ENCODE results near the gene EIF2S2. TPM values are rescaled to one million over a fixed set of nuclear protein-coding genes. Genes with fewer than 3 reads are reported as not detected.
"Not testable (repeated sequence)": the region's sequence is repeated elsewhere in the genome, so short reads cannot be mapped to it uniquely, and the experiment has no call there.

EIF2S2 gene, protein sequence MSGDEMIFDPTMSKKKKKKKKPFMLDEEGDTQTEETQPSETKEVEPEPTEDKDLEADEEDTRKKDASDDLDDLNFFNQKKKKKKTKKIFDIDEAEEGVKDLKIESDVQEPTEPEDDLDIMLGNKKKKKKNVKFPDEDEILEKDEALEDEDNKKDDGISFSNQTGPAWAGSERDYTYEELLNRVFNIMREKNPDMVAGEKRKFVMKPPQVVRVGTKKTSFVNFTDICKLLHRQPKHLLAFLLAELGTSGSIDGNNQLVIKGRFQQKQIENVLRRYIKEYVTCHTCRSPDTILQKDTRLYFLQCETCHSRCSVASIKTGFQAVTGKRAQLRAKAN
- 10 to 100 TPM; 28.3 to 76.1 (median 50.3) TPM for total RNA-seq

- 0% methylated on average over 4 to 43 of the region's 81 CpGs for WGBS, 2 donors
- H3K36me3 ChIP-seq: peaks cover 3 to 18% (median 7%) of the 10 kb centered on the region in 4 donors
- ATAC-seq (ENCODE audit: low FRiP score in 2 of 2): peak; percentile 97 to 98
- peaks cover 32 to 43% (median 33%) of the 10 kb centered on the region in 4 donors for H3K4me1 ChIP-seq
- no peaks in the 10 kb centered on the region for H3K9me3 ChIP-seq
- peak within 1 kb of the TSS; percentile 94 to 98 (median 96) for H3K27ac ChIP-seq
- peak; percentile 97 for DNase-seq
- peak in 1 of 4 donors; percentile 77 for TF ChIP-seq EP300 (IDR thresholded peaks at IDR 0.05)
- peak; percentile 98 for TF ChIP-seq POLR2AphosphoS5 (IDR thresholded peaks at IDR 0.05)
- peak in 3 of 6 experiments; percentile 30 to 51 (median 44) for TF ChIP-seq CTCF (IDR thresholded peaks at IDR 0.05)
- TF ChIP-seq POLR2A (IDR thresholded peaks at IDR 0.05): peak; percentile 72 to 99 (median 96)
- H3K4me3 ChIP-seq: peak within 1 kb of the TSS; percentile 42 to 88 (median 70)
- no peaks in the 10 kb centered on the region for H3K27me3 ChIP-seq
Measured at GRCh38 chr20:34111702-34112599, at the start of gene EIF2S2. EIF2S2 (minus strand) TSS chr20:34112243; CDS start chr20:34112110, 133 bp downstream.

DNA sequence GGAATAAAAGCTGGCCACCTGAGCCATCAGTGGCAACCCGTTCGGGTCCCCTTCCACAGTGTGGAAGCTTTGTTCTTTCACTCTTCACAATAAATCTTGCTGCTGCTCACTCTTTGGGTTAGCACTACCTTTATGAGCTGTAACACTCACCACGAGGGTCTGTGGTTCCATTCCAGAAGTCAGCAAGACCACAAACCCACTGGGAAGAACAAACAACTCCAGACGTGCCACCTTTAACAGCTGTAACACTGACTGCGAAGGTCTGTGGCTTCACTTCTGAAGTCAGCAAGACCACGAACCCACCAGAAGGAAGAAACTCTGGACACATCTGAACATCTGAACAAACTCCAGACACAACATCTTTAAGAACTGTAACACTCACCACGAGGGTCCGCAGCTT lies 45.7 kb upstream of the EIF2S2 start:
- H3K4me1 ChIP-seq; H3K4me3 ChIP-seq; H3K27me3 ChIP-seq; H3K27ac ChIP-seq; H3K9me3 ChIP-seq; H3K36me3 ChIP-seq; DNase-seq; ATAC-seq (ENCODE audit: low FRiP score in 2 of 2): not testable (repeated sequence)
- 67 to 81% methylated on average over 8 of the region's 8 CpGs for WGBS, 2 donors

DNA sequence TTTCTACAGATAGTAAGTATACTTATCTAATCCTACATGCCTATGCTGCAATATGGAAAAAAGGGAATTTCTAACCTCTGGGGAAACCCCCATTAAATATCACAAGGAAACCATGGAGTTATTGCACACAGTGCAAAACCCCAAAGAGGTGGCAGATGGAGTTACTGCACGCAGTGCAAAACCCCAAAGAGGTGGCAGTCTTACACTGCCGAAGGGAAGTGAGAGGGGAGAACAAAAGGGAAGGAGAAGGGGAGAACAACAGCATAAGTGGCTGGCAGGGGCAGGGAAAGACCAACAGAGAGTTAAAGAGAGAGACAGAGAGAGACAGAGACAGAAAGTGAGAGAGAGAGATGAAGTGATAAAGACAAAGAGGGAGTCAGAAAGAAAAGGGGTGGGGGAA lies 43.8 kb upstream of the EIF2S2 start:
- no peaks in the 10 kb centered on the region for H3K9me3 ChIP-seq
- no peaks in the 10 kb centered on the region for H3K27me3 ChIP-seq
- TF ChIP-seq POLR2A (IDR thresholded peaks at IDR 0.05) (no peak), EP300 (IDR thresholded peaks at IDR 0.05) (no peak), CTCF (IDR thresholded peaks at IDR 0.05) (no peak), POLR2AphosphoS5 (IDR thresholded peaks at IDR 0.05) (no peak)
- DNase-seq (no peak), ATAC-seq (ENCODE audit: low FRiP score in 2 of 2) (no peak)
- no peaks in the 10 kb centered on the region for H3K36me3 ChIP-seq
- WGBS, 2 donors: 42 to 49% methylated on average over 2 of the region's 2 CpGs
- H3K4me1 ChIP-seq: no peaks in the 10 kb centered on the region
- H3K27ac ChIP-seq: no peak overlapping the region
- H3K4me3 ChIP-seq: no peak overlapping the region

DNA sequence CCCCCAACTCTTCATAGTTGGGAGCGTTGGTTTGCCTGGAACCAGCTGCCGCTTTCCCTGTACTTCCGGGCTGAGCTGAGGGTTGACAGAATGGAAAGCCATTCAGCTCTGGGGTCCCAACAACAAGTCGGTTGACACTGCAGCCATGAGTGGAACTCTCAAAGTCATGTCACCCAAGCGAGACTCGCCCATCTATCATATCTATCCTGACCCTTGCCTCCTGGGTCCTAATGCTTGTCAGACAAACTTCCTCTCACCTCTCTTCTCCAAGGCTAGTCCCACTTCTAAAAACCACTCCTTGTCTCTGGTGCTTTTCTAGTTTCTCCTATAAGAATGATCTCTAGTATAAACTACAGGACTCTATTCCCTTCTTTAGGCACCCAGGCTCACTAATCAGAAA lies 41.1 kb upstream of the EIF2S2 start:
- not testable (repeated sequence) for H3K4me1 ChIP-seq; ATAC-seq (ENCODE audit: low FRiP score in 2 of 2); H3K27me3 ChIP-seq; H3K36me3 ChIP-seq; H3K27ac ChIP-seq; H3K9me3 ChIP-seq; H3K4me3 ChIP-seq; DNase-seq
- 87 to 98% methylated on average over 6 of the region's 6 CpGs for WGBS, 2 donors

DNA sequence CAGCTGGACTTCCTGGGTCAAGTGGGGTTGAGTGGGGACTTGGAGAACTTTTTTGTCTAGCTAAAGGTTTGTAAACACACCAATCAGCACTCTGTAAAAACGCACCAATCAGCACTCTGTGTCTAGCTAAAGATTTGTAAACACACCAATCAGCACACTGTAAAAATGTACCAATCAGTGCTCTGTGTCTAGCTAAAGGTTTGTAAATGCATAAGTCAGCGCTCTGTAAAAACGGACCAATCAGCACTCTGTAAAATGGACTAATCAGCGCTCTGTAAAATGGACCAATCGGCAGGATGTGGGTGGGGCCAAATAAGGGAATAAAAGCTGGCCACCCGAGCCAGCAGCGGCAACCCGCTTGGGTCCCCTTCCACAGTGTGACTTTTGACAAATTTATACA lies 40.0 kb upstream of the EIF2S2 start:
- not testable (repeated sequence) for ATAC-seq (ENCODE audit: low FRiP score in 2 of 2); DNase-seq; H3K4me1 ChIP-seq; H3K27ac ChIP-seq; H3K9me3 ChIP-seq; H3K27me3 ChIP-seq; H3K36me3 ChIP-seq; H3K4me3 ChIP-seq
- WGBS, 2 donors: 91 to 93% methylated on average over 8 of the region's 8 CpGs

DNA sequence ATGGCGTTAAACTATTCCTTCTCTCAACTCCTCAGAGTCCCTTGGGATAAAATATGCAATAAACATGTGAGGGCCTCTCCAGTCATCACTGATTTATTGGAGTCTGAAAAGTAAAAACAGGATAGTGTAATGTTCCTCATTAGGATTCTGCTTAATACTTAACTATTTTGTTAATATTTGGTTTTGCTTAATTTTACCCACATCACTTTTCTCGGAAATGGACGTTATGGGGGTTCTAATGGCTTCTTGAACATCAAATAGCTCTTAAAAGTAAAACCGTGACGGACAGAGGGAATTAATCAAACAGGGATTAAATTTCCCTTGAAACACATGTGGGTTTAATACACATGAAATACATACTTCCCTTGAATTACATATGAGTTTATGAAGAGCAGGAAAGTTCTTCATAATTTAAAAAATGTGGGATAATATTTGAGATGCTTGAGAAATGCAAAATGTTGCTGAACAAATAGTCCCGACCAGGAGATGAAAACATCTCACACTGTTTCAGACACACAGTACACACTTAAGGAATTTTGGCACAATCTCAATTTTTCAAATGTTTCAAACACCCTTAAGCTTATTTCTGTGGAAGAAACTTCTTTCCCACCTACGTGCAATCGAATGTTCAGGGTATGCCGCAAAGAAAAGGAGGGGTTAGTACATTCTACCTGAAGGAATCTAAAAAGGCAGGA lies 38.4 kb upstream of the EIF2S2 start:
- no peaks in the 10 kb centered on the region for H3K27me3 ChIP-seq
- H3K9me3 ChIP-seq: no peaks in the 10 kb centered on the region
- TF ChIP-seq CTCF (IDR thresholded peaks at IDR 0.05): no peak
- TF ChIP-seq POLR2AphosphoS5 (IDR thresholded peaks at IDR 0.05): no peak
- TF ChIP-seq POLR2A (IDR thresholded peaks at IDR 0.05): no peak
- no peak for TF ChIP-seq EP300 (IDR thresholded peaks at IDR 0.05)
- H3K27ac ChIP-seq: no peak overlapping the region
- 61 to 64% methylated on average over 9 of the region's 9 CpGs for WGBS, 2 donors
- H3K4me1 ChIP-seq: no peaks in the 10 kb centered on the region
- ATAC-seq (ENCODE audit: low FRiP score in 2 of 2): no peak
- DNase-seq: no peak
- no peak overlapping the region for H3K4me3 ChIP-seq
- no peaks in the 10 kb centered on the region for H3K36me3 ChIP-seq
